ENCODE measurements around the gene RPS6KA4.
A peak's percentile ranks its signal among the peaks of the same experiment; 100 is the strongest.
"Not testable (repeated sequence)": the region's sequence is repeated elsewhere in the genome, so short reads cannot be mapped to it uniquely, and the experiment has no call there.

Gene RPS6KA4

DNA sequence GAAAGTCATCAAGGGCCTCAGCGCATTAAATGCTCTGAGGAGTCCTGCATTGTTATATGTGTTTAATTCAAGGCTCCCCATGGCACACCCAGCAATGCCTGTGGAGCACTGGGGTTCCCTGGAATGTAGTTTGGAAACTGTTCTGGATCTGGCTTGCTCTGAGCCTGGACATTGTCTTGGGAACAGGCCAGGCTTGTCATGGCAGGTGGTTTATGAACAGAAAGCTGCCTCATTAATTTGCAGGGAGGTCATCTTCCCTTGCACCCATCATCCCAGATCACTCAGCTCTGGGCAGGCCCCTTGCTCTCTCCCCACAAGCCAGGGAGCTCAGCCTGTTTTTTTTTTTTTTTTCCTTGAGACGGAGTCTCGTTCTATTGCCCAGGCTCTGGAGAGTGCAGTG lies 32.9 kb downstream of the RPS6KA4 start:
- DNase-seq = no peak

- DNase-seq = no peak
Measured at GRCh38 chr11:64395545-64396078, 36.6 kb downstream of the RPS6KA4 start.

- DNase-seq = no peak
Measured at GRCh38 chr11:64396079-64396591, 37.2 kb downstream of the RPS6KA4 start.

GRCh38 chr11:64400102-64400501 lies 41.1 kb downstream of the RPS6KA4 start:
- no peak for DNase-seq

- peak; percentile 55 for DNase-seq
Measured at GRCh38 chr11:64400667-64401066, 41.7 kb downstream of the RPS6KA4 start.

GRCh38 chr11:64401775-64402174 lies 42.8 kb downstream of the RPS6KA4 start:
- no peak for DNase-seq

GRCh38 chr11:64403106-64403505 lies 44.1 kb downstream of the RPS6KA4 start:
- DNase-seq = no peak

- DNase-seq = no peak
Measured at GRCh38 chr11:64406221-64406946, 47.4 kb downstream of the RPS6KA4 start.

- DNase-seq = no peak
Measured at GRCh38 chr11:64407221-64407620, 48.3 kb downstream of the RPS6KA4 start.

DNA sequence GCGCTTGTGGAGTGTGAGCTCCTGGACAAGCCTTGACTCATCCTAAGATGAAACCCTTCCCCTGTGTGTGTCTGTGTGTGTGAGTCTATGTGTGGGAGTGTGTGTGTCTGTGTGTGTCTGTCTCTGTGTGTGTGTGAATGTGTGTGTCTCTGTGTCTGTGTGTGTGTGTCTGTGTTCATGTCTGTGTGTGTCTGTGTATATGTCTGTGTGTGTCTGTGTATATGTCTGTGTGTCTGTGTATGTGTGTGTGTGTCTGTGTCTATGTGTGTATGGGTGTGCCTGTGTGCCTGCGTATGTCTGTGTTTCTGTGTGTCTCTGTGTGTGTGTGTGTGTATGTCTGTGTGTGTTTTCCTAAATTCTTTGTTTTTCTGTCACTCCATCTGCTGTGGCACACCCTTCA lies 48.7 kb downstream of the RPS6KA4 start:
- DNase-seq = no peak

GRCh38 chr11:64409278-64409677 lies 50.3 kb downstream of the RPS6KA4 start:
- DNase-seq = no peak

DNA sequence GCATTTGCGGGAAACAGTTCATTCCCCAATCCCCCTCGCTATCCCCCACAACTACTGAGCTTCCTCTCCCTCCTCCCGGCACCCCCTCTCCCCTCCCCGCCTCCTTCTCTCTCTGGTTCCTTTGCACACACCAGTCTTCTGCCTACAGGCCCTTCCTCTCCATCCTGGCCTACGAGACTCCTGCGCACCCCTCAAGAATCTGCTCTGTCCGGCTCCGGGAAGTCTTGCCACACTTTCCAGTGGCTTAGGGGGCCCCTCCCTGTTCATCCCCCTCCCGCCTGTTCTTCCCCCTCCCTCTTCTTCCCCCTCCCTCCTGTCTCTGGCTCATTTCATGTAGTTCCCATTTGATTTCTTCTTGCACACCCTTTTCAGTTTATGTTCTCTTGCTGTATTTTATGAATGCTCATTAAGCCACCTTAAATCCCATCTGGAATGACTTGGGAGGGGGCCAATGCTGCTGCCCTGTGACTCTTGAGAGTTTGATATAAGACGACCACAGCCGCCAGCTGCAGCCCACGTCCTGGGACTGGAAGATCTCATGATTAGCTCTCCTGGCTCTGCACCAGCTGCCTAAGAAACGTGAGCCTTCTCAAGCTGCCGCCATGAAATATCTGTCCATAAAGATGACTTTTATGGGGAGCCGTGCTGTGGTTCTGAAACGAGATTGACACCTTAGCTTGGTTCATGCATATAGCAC lies 50.9 kb downstream of the RPS6KA4 start:
- no peak for DNase-seq

DNA sequence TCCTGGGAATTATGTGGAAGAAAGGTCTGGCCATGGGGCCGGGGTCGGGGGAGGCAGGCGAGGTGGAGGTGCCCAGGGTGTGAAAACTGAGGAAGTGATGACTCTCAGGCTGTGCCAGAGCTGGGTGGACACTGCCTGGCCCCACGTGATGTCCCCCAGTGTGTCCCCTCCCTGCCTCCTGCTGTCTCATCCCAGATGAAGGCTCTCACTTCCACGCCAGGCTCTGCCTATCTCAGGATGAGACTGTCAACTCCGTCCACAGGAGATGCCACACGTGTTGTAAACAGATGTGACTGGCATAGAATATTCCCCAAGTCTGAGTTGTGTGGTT lies 51.4 kb downstream of the RPS6KA4 start:
- no peak for DNase-seq

DNA sequence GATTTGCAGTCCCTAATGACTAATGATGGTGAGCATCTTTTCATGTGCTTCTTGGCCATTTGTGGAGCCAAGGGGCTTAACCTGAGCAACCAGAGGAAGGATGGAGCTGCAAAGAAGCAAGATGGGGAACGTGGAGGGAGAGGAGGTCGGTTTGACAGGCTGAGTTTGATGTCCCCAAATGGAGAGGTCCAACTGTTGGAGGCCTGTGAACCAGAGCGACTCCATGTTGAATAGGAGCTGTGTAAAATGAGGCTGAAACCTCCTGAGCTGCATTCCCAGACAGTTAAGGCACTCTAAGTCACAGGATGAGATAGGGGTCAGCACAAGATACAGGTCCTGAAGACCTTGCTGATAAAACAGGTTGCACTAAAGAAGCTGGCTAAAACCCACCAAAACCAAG lies 54.5 kb downstream of the RPS6KA4 start:
- DNase-seq = no peak

DNA sequence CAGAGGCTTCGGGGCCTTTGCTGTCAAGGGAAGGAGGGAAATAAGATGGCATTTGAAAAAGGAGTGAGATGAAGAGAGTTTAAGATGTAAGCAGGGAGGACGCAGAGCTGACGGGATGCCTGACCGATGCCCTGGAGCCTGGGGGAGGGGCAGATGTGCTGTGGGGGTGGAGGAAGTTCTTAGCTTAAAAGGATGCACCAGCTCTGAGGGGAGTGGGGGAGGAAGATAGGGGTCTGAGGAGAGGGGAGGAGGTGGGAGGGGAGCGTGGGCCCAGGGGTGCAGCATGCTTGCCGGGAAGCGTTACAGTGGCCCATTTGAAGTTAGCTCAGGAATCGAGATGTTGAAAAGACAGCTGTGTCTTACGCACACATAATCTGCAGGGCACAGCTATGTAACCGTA lies 56.3 kb downstream of the RPS6KA4 start:
- no peak for DNase-seq

- DNase-seq = peak; percentile 27
Measured at GRCh38 chr11:64415996-64416728, 57.2 kb downstream of the RPS6KA4 start.

DNA sequence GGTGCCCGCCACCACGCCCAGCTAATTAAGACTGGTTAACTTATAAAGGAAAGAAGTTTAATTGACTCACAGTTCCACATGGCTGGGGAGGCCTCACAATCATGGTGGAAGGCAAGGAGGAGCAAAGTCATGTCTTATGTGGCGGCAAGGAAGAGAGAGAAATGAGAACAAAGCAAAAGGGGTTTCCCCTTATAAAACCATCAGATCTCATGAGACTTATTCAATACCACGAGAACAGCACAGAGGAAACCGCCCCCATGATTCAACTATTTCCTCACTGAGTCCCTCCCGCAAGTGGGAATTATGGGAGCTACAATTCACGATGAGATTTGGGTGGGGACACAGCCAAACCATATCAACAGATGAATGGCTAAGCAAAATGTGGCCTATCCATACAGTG lies 59.3 kb downstream of the RPS6KA4 start:
- DNase-seq = not testable (repeated sequence)

DNA sequence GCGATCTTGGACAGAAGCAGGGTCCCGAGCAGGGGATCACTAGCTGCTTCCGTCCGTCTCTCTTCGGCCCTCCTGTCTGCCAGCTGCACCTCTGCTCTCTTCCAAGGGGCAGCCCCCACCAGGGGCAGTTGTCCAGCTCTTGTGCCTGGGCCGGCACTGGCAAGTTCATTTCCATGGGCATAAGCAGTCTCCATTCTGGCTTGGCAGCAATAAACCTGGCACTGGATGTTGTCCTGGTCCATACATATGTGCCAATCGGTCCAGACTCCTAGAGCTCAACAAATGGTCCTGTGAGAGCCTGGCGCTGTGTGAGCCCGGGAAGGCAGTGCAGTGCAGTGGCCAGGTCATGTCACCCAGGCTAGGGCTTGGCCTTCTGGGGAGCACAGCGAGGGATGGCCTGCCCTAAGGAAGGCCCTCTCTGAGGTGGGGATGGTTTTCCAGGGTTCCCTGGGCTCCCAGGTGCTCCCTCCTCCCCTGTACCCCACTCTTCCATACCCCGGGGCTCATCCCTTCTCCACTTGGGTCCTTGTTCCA lies 60.4 kb downstream of the RPS6KA4 start:
- DNase-seq = no peak

DNA sequence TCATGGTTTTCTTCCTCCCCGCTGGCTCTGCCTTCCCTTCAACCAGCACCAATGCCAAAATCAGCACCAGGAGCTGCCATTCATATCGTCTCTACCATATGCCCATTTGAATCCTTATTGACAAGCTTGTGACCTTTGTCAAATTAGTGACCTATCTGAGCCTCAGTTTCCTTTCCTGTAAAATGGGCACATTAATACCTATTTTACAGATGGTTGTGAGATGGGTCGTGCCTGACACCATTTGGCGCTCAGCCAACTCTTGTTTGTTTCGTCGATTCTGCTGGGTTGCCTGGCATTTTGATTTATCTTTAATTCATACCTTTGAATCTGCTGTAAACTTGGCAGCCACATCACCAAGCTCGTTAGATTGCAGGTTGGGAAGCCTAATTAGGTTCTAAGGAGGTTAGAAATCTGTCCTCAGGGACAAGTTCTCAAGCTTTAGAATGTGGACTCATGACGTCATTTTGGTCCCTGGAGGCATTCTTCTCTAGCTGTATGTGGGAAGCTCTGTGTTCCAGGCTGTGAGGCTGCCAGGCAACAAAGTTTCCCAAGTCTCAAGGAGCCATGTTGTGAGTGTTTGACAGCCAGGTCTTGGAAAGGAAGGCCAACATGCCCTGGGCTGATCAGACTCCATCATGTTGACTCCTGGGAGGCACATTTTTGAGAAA lies 61.0 kb downstream of the RPS6KA4 start:
- DNase-seq = no peak
